Stimulated activated CD4-positive, alpha-beta T cell treated with anti-CD3 and anti-CD28 coated beads, Interleukin-1b, Interleukin-23, amount 100 ng/mL, for 24 hours (primary cell): ENCODE measurements around the gene MYH15.

Source experiments
- DNase-seq, 4 experiments: peaks; one replicate each; pipeline ENCODE4 v3.0.0-alpha.2; 2020; ENCODE audit warnings: low read depth in 4 of 4, low spot score in 1 of 4

The MYH15 gene

GRCh38 chr3:108473711-108474110 lies 36.7 kb downstream of the MYH15 start:
- DNase-seq = no peak

- DNase-seq = no peak
These were observed 38.3 kb downstream of the MYH15 start for GRCh38 chr3:108472001-108472591.

GRCh38 chr3:108471426-108471825 lies 39.0 kb downstream of the MYH15 start:
- DNase-seq = no peak

GRCh38 chr3:108469126-108469525 lies 41.3 kb downstream of the MYH15 start:
- no peak for DNase-seq

- no peak for DNase-seq
These were observed 41.8 kb downstream of the MYH15 start for GRCh38 chr3:108468577-108468976.

GRCh38 chr3:108462899-108463298 lies 47.5 kb downstream of the MYH15 start:
- DNase-seq = no peak

GRCh38 chr3:108461661-108462111 lies 48.7 kb downstream of the MYH15 start:
- no peak for DNase-seq

GRCh38 chr3:108459225-108459624 lies 51.2 kb downstream of the MYH15 start:
- no peak for DNase-seq

- DNase-seq = no peak
These were observed 55.1 kb downstream of the MYH15 start for GRCh38 chr3:108455212-108455705.

- no peak for DNase-seq
These were observed 56.8 kb downstream of the MYH15 start for GRCh38 chr3:108453565-108453964.

- DNase-seq = no peak
These were observed 60.0 kb downstream of the MYH15 start for GRCh38 chr3:108450444-108450843.

GRCh38 chr3:108448593-108448992 lies 61.8 kb downstream of the MYH15 start:
- no peak for DNase-seq

GRCh38 chr3:108447096-108447847 lies 63.1 kb downstream of the MYH15 start:
- no peak for DNase-seq

- DNase-seq = no peak
These were observed 68.1 kb downstream of the MYH15 start for GRCh38 chr3:108442281-108442680.

- no peak for DNase-seq
These were observed 68.9 kb downstream of the MYH15 start for GRCh38 chr3:108441518-108441917.

- DNase-seq = no peak
These were observed 69.3 kb downstream of the MYH15 start for GRCh38 chr3:108441071-108441507.

GRCh38 chr3:108438542-108438941 lies 71.9 kb downstream of the MYH15 start:
- no peak for DNase-seq

- no peak for DNase-seq
These were observed 73.0 kb downstream of the MYH15 start for GRCh38 chr3:108437439-108437838.

- DNase-seq = no peak
These were observed 76.5 kb downstream of the MYH15 start for GRCh38 chr3:108433928-108434327.

GRCh38 chr3:108432431-108432830 lies 78.0 kb downstream of the MYH15 start:
- no peak for DNase-seq

- no peak for DNase-seq
These were observed 79.9 kb downstream of the MYH15 start for GRCh38 chr3:108430540-108430939.

- DNase-seq = no peak
These were observed 81.8 kb downstream of the MYH15 start for GRCh38 chr3:108428586-108428985.

GRCh38 chr3:108420926-108421325 lies 89.5 kb downstream of the MYH15 start:
- DNase-seq = no peak
